HG03097 (cell line): ENCODE results near the gene ZBTB1.
"Not testable (repeated sequence)": the region's sequence is repeated elsewhere in the genome, so short reads cannot be mapped to it uniquely, and the experiment has no call there.

Experiments
- ATAC-seq: cut with Tn5 transposase; IDR thresholded peaks from one replicate; pipeline ENCODE4 v1.9.1; 2021; ENCODE audit not compliant: unreplicated experiment, low FRiP score

The ZBTB1 gene

GRCh38 chr14:64520699-64521098 is 16.1 kb downstream of the ZBTB1 start:
- ATAC-seq: no peak

DNA sequence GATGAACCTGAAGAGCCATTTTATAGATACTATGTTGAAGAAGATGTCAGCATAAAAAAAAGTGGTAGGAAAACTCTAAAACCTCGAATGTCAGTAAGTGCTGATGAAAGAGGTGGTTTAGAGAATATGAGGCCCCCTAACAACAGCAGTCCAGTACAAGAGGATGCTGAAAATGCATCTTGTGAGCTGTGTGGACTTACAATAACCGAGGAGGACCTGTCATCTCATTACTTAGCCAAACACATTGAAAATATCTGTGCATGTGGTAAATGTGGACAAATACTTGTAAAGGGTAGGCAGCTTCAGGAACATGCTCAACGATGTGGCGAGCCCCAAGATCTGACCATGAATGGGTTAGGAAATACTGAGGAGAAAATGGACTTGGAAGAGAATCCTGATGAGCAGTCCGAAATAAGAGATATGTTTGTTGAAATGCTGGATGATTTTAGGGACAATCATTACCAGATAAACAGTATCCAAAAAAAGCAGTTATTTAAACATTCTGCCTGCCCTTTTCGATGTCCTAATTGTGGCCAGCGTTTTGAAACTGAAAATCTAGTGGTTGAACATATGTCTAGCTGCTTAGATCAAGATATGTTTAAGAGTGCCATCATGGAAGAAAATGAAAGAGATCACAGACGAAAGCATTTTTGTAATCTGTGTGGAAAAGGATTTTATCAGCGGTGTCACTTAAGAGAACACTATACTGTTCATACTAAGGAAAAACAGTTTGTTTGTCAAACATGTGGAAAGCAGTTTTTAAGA is 18.2 kb downstream of the ZBTB1 start:
- ATAC-seq: no peak

GRCh38 chr14:64525354-64525753 is 20.8 kb downstream of the ZBTB1 start:
- ATAC-seq: no peak

- no peak for ATAC-seq
These were observed 27.0 kb downstream of the ZBTB1 start for GRCh38 chr14:64531567-64531966.

GRCh38 chr14:64536488-64537245 is 32.1 kb downstream of the ZBTB1 start:
- ATAC-seq: no peak

GRCh38 chr14:64540208-64541202 is 35.9 kb downstream of the ZBTB1 start, which contains the start of gene HSPA2:
Gene HSPA2 (plus strand): TSS chr14:64540741. CDS start chr14:64540850, 109 bp downstream.
- ATAC-seq: peak; percentile 97

- ATAC-seq: no peak
These were observed 36.8 kb downstream of the ZBTB1 start for GRCh38 chr14:64541261-64541971.

GRCh38 chr14:64541972-64542835 is 37.6 kb downstream of the ZBTB1 start:
- ATAC-seq: no peak

GRCh38 chr14:64542836-64543201 is 38.2 kb downstream of the ZBTB1 start:
- no peak for ATAC-seq

GRCh38 chr14:64544607-64545312 is 40.2 kb downstream of the ZBTB1 start:
- no peak for ATAC-seq

- ATAC-seq: no peak
These were observed 44.4 kb downstream of the ZBTB1 start for GRCh38 chr14:64549016-64549415.

DNA sequence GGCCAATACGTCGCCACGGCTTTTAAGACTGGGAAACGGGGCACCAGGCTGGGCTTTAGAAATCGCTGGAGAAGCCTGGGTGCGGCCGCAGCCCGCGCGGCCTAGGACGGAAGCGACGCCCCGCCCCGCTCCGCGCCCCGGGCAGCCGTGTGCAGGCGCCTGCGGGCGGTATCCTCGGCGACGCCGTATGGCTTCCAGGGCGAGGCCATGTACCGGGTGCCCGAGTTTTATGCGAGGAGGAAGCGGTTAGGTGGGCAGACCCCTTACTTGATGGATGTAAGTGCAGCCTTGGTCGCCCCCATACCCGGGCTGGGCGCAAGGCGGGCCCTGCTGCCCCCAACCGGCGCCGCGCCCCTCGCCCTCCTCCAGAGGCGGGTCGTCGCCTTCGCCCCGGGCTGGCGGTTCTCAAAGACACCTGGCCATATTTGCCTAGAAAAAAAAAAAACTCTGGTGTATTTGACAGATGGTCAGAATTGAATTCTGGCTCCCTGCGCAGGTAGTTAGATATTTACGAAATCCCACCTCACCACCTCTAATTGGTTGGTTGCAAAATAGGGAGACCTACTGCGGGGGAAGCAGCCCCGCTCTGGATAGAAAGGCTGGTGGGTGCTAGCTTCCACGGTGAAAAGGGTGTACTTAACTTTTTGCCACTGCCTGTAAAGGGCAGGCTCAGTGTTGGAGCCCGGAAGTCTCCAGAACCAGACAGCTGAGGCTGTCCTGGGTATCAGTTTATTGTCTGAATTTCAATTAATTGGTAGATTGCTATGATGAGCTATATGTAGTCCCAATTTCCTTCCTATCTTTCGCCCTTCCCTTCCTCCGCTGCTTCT is 45.4 kb downstream of the ZBTB1 start, which contains the start of gene PPP1R36:
TSS of gene PPP1R36 (plus strand) at position 171 of the 830 bp plus-strand sequence. CDS start at position 208, 37 bp downstream.
- no peak for ATAC-seq

DNA sequence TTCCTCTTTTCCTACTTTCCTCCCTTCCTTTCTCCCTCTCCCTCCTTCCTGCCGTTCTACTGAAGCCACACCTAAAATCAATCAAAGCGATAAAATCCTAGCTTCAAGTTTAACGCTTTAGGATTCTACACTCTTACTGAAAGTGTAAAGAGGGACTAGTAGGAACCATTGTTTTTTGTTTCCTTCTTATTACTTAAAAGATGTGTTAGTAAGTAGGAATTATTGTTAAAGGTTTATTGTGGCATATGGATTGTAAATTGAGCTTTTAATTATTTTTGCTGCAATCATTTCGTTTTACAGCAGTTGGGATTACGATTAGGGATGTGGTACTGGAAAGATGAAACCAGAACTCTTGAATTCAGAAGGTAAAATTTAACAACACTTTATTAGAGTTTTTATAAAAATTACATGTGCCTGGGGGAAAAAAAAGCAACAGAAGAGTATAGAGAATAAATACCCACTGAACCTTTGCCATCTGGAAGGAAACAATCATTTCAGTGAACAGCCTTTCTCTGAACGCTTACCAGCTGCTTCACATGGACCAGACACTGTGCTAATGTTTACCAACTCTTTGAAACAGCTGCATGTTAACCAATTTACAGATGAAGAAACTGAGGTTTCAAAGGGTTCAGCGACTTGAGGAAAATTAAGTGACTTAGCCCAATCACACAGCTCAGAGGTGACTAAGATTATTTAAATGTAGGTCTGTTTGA is 46.2 kb downstream of the ZBTB1 start:
- no peak for ATAC-seq

GRCh38 chr14:64554556-64554955 is 50.0 kb downstream of the ZBTB1 start:
- ATAC-seq: no peak

DNA sequence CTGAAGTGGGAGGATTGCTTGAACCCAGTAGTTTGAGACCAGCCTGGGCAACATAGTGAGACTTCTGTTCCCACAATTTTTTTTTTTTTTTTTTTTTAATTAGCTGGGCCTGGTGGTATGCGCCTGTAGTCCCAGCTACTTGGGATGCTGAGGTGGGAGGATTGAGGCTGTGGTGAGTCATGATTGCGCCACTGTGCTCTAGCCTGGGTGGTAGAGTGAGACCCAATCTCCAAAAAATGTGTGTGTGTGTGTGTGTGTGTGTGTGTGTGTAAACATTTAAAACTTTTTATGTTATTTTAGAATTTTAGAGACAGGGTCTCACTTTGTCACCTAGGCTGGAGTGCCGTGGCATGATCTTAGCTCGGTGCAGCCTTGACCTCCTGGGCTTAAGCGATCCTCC is 52.0 kb downstream of the ZBTB1 start:
- no peak for ATAC-seq

GRCh38 chr14:64558216-64558615 is 53.6 kb downstream of the ZBTB1 start:
- ATAC-seq: not testable (repeated sequence)

DNA sequence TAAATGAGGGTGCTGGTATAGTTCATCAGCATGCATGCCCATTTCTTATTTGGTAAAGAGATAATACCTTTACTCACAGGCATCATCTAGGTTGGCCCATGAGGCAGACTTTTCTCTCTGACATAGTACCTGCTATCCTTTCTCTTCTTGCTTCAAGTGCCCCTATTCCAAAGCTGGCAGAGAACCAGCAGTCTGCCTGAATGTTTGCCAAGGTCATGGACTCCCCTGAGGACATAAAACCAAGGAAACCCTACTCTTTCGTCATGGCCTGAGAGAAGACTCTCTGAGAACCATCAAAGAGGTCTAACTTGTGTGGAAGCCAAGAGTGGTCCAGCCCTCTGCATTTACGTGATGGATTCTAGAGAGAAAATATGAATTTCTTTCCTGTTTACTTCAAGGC is 57.1 kb downstream of the ZBTB1 start:
- ATAC-seq: no peak
